MM.1S (cell line): ENCODE data around the gene ITGA11.
"Not testable (repeated sequence)": the region's sequence is repeated elsewhere in the genome, so short reads cannot be mapped to it uniquely, and the experiment has no call there.

Experiments
- DNase-seq: peaks from one replicate; pipeline ENCODE4 v3.0.0-alpha.2; 2015
- H2AFZ ChIP-seq: fragments of 300-600 bp; sonication (generic); 2 replicates; pipeline ENCODE4 v1.6.0; 2016; ENCODE audit warnings: antibody characterized with exemption, low read length
- H3F3A ChIP-seq: fragments of 300-600 bp; sonication (generic); 2 replicates; pipeline ENCODE4 v1.6.1; 2016; ENCODE audit warnings: mild to moderate bottlenecking, antibody characterized with exemption, low read length, moderate library complexity, mixed read lengths; ENCODE audit not compliant: insufficient read depth
- H3K27ac ChIP-seq: fragments of 300-600 bp; sonication (generic); 2 replicates; pipeline ENCODE4 v1.5.1; 2016; ENCODE audit warnings: mild to moderate bottlenecking, low read length
- H3K27me3 ChIP-seq: fragments of 300-600 bp; sonication (generic); replicated peaks from 2 replicates; pipeline ENCODE4 v1.6.0; 2016; ENCODE audit warnings: low read length; ENCODE audit not compliant: insufficient read depth
- H3K36me3 ChIP-seq: fragments of 300-600 bp; sonication (generic); replicated peaks from 2 replicates; pipeline ENCODE4 v1.6.1; 2016; ENCODE audit warnings: mild to moderate bottlenecking, low read length, mixed read lengths; ENCODE audit not compliant: insufficient read depth
- H3K4me1 ChIP-seq: fragments of 300-600 bp; sonication (generic); 2 replicates; pipeline ENCODE4 v1.6.1; 2016; ENCODE audit warnings: low read length, mixed read lengths
- H3K4me2 ChIP-seq: fragments of 300-600 bp; sonication (generic); 2 replicates; pipeline ENCODE4 v1.6.0; 2016; ENCODE audit warnings: low read depth, low read length
- H3K4me3 ChIP-seq: fragments of 300-600 bp; sonication (generic); 2 replicates; pipeline ENCODE4 v1.5.1; 2016; ENCODE audit warnings: low read length, mixed read lengths
- H3K79me2 ChIP-seq: fragments of 300-600 bp; sonication (generic); 2 replicates; pipeline ENCODE4 v1.6.1; 2016; ENCODE audit warnings: mixed run types, low read length, mixed read lengths
- H3K9ac ChIP-seq: fragments of 300-600 bp; sonication (generic); 2 replicates; pipeline ENCODE4 v1.6.1; 2016; ENCODE audit warnings: low read length, mixed read lengths
- H3K9me2 ChIP-seq: fragments of 300-600 bp; sonication (generic); replicated peaks from 2 replicates; pipeline ENCODE4 v1.6.1; 2016; ENCODE audit warnings: mild to moderate bottlenecking, low read length, mixed read lengths; ENCODE audit not compliant: insufficient read depth
- H3K9me3 ChIP-seq: fragments of 300-600 bp; sonication (generic); replicated peaks from 2 replicates; pipeline ENCODE4 v1.6.1; 2016; ENCODE audit warnings: mild to moderate bottlenecking, low read length, mixed read lengths; ENCODE audit not compliant: insufficient read depth
- H4K20me1 ChIP-seq: fragments of 300-600 bp; sonication (generic); 2 replicates; pipeline ENCODE4 v1.6.1; 2016; ENCODE audit warnings: mild to moderate bottlenecking, low read length, moderate library complexity, mixed read lengths; ENCODE audit not compliant: insufficient read depth
- CTCF ChIP-seq: fragments of 300-600 bp; sonication (generic); IDR thresholded peaks from 2 replicates; pipeline ENCODE4 v1.5.1; 2016; ENCODE audit warnings: antibody characterized with exemption, low read length, mixed read lengths
- EZH2 ChIP-seq: fragments of 300-600 bp; sonication (generic); optimal IDR thresholded peaks from 2 replicates; pipeline ENCODE3; 2017; ENCODE audit warnings: low read depth, mild to moderate bottlenecking, antibody characterized with exemption, low read length, mixed read lengths
- EZH2phosphoT487 ChIP-seq: fragments of 300-600 bp; sonication (generic); IDR thresholded peaks from 2 replicates; pipeline ENCODE4 v1.6.1; 2018; ENCODE audit warnings: antibody characterized with exemption, low read length

Gene ITGA11

GRCh38 chr15:68399096-68400065 lies 32.6 kb downstream of the ITGA11 start:
- no peak for DNase-seq
- H3K79me2 ChIP-seq = no peaks in the 10 kb centered on the region
- H3F3A ChIP-seq = no peaks in the 10 kb centered on the region
- no peaks in the 10 kb centered on the region for H4K20me1 ChIP-seq
- no peaks in the 10 kb centered on the region for H3K9me2 ChIP-seq
- H3K4me3 ChIP-seq = no peak overlapping the region
- H3K36me3 ChIP-seq = no peaks in the 10 kb centered on the region
- H3K27me3 ChIP-seq = no peaks in the 10 kb centered on the region
- no peak overlapping the region for H3K9ac ChIP-seq
- H3K9me3 ChIP-seq = no peaks in the 10 kb centered on the region
- no peak overlapping the region for H3K4me2 ChIP-seq
- H2AFZ ChIP-seq = no peak overlapping the region
- H3K4me1 ChIP-seq = no peaks in the 10 kb centered on the region
- no peak overlapping the region for H3K27ac ChIP-seq
- TF ChIP-seq EZH2phosphoT487 (no peak), CTCF (no peak), EZH2 (no peak)

- DNase-seq, H3K4me3 ChIP-seq, H2AFZ ChIP-seq, H3F3A ChIP-seq, H3K79me2 ChIP-seq, H3K4me1 ChIP-seq, H3K4me2 ChIP-seq, H3K27me3 ChIP-seq, H3K9ac ChIP-seq, H3K27ac ChIP-seq, H3K9me2 ChIP-seq, H3K36me3 ChIP-seq, H4K20me1 ChIP-seq, H3K9me3 ChIP-seq: not testable (repeated sequence)
These were observed 34.0 kb downstream of the ITGA11 start for GRCh38 chr15:68397999-68398398.

DNA sequence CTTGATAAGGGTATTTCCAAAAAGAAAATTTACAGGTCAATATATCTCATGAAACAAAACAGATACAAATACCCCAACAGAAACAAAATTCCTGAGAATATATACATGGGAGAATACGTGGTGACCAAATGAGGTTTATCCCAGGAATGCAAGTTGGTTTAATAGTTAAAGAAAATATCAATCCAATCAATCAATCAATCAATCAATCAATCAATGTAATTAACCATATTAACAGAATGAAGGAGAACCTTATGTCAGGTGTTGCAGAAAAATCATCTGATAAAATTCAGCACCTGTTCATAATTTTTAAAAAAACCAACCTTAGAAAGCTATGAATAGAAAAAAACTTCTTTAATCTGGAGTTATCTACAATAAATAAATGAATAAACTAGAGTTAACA lies 35.9 kb downstream of the ITGA11 start:
- Histone ChIP-seq H3K27me3 (no peaks in the 10 kb centered on the region), H3K9ac (no peak overlapping the region), H3K9me3 (no peaks in the 10 kb centered on the region), H3K4me3 (no peak overlapping the region), H3F3A (no peaks in the 10 kb centered on the region), H3K36me3 (no peaks in the 10 kb centered on the region), H4K20me1 (no peaks in the 10 kb centered on the region), H3K27ac (no peak overlapping the region), H3K4me1 (no peaks in the 10 kb centered on the region), H3K79me2 (no peaks in the 10 kb centered on the region), H2AFZ (no peak overlapping the region), H3K9me2 (no peaks in the 10 kb centered on the region), H3K4me2 (no peak overlapping the region)
- no peak for DNase-seq
- no peak for TF ChIP-seq CTCF
- TF ChIP-seq EZH2 = no peak
- no peak for TF ChIP-seq EZH2phosphoT487

- Histone ChIP-seq H3K9ac (no peak overlapping the region), H3K27me3 (no peaks in the 10 kb centered on the region), H3K4me2 (no peak overlapping the region), H3K9me3 (no peaks in the 10 kb centered on the region), H3K27ac (no peak overlapping the region), H3K4me1 (no peaks in the 10 kb centered on the region), H3K9me2 (no peaks in the 10 kb centered on the region), H3K36me3 (no peaks in the 10 kb centered on the region), H3K79me2 (no peaks in the 10 kb centered on the region), H2AFZ (no peak overlapping the region), H3F3A (no peaks in the 10 kb centered on the region), H3K4me3 (no peak overlapping the region), H4K20me1 (no peaks in the 10 kb centered on the region)
- TF ChIP-seq EZH2 = no peak
- no peak for DNase-seq
These were observed 40.8 kb downstream of the ITGA11 start for GRCh38 chr15:68391121-68391520.
